NCI-H1436 treated with DMSO at 0.1 percent for 48 hours (cell line): ENCODE data around the gene SPATA9.
"Not testable (repeated sequence)": the region's sequence is repeated elsewhere in the genome, so short reads cannot be mapped to it uniquely, and the experiment has no call there.

ENCODE experiments used
- DNase-seq: peaks from one replicate; lab custom pipeline; 2025; lab: John Stamatoyannopoulos, UW

The SPATA9 gene

GRCh38 chr5:95717439-95717838, 34.6 kb upstream of the SPATA9 start:
- no peak for DNase-seq

- no peak for DNase-seq
Observed at GRCh38 chr5:95715799-95716461, 33.1 kb upstream of the SPATA9 start.

GRCh38 chr5:95713960-95714710, 31.3 kb upstream of the SPATA9 start:
- DNase-seq, result no peak

GRCh38 chr5:95713246-95713645, 30.5 kb upstream of the SPATA9 start:
- DNase-seq, result not testable (repeated sequence)

GRCh38 chr5:95712347-95712958, 29.7 kb upstream of the SPATA9 start:
- no peak for DNase-seq

GRCh38 chr5:95711501-95712346, 28.9 kb upstream of the SPATA9 start:
- no peak for DNase-seq

GRCh38 chr5:95710651-95711500, 28.1 kb upstream of the SPATA9 start:
- not testable (repeated sequence) for DNase-seq

- DNase-seq, result no peak
Observed at GRCh38 chr5:95709967-95710650, 27.3 kb upstream of the SPATA9 start.

GRCh38 chr5:95708876-95709275, 26.1 kb upstream of the SPATA9 start:
- DNase-seq, result no peak

GRCh38 chr5:95707534-95708188, 24.9 kb upstream of the SPATA9 start:
- DNase-seq, result not testable (repeated sequence)

GRCh38 chr5:95707055-95707454, 24.3 kb upstream of the SPATA9 start:
- DNase-seq, result no peak

- DNase-seq, result not testable (repeated sequence)
Observed at GRCh38 chr5:95706196-95706595, 23.4 kb upstream of the SPATA9 start.

- DNase-seq, result no peak
Observed at GRCh38 chr5:95704150-95704549, 21.4 kb upstream of the SPATA9 start.

GRCh38 chr5:95701074-95701473, 18.3 kb upstream of the SPATA9 start:
- DNase-seq, result no peak

- DNase-seq, result no peak
Observed at GRCh38 chr5:95699337-95699736, 16.5 kb upstream of the SPATA9 start.

GRCh38 chr5:95697781-95698681, 15.2 kb upstream of the SPATA9 start:
- no peak for DNase-seq

- no peak for DNase-seq
Observed at GRCh38 chr5:95690333-95690732, 7.5 kb upstream of the SPATA9 start.

GRCh38 chr5:95689680-95690079, 6.9 kb upstream of the SPATA9 start:
- no peak for DNase-seq

GRCh38 chr5:95686651-95687050, 3.9 kb upstream of the SPATA9 start:
- DNase-seq, result no peak
